Erythroblast (primary cell): Measurements from ENCODE around the gene NPIPB8.
"Not testable (repeated sequence)": the region's sequence is repeated elsewhere in the genome, so short reads cannot be mapped to it uniquely, and the experiment has no call there.

Experiments
- GATA1 ChIP-seq: IDR thresholded peaks from 2 replicates; pipeline ENCODE4 v1.6.1; 2011; ENCODE audit warnings: low read depth, mild to moderate bottlenecking, control low read depth, low read length, moderate library complexity
- POLR2A ChIP-seq: IDR thresholded peaks from 2 replicates; pipeline ENCODE4 v1.6.1; 2011; ENCODE audit warnings: mild to moderate bottlenecking, low read length

DNA sequence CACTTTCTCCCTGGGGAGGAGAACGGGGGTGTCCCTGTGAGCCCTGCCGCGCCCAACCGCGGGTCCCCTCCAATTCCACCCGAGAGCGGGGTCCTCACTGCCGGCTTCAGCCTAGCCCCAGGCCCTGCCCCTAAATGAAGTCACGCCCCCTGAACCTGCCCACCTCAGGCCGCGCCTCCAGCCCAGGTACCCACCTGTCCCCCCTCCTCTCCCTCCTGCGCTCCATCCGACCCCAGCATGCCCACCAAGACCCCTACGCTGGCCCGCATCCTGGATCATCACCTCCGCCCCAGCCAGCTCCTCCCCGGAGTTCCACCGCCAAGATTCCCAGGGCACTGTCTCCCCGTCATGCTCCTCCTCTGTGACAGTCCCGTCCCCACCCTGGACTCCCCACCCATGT, 36.9 kb upstream of the NPIPB8 start:
- TF ChIP-seq POLR2A, GATA1: not testable (repeated sequence)
